ENCODE results near the gene SIX5.

SIX5 gene

GRCh38 chr19:45772912-45773311 lies 3.9 kb upstream of the SIX5 start:
- DNase-seq = no peak

DNA sequence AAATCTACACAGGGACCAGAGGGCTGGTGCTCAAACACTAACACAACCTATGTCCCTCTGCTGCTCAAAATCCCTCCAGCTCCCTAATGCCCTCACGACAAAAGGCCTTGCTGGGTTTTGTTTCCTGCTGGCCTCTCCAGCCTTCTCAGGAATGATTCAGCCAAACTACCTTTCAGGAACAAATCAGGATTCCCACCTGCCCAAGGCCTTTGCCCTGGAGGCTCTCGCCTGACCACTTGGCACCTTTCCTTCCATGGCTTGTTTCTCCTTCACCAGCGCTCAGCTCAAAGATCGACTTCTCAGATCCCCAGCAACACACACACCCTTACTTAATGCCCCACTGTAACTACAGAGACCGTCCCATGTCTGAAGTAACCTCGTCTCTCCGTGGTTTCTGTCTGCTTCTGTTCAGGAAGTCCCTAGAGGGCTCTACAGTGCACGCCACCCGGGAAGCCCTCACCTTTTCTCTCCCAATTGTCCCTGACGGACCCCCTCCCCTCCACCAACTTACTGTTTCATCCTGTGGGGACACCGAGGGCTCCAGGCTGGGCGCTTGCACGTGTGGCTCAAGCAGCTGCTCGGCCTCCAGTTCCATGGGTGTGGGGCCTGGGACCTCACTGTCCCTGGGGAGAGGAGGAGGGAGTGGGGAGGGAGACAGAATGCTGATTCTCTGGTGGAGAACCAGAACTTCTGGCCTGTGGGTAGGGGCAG lies 3.2 kb upstream of the SIX5 start:
- DNase-seq = no peak

GRCh38 chr19:45771311-45771933 lies 2.4 kb upstream of the SIX5 start:
- DNase-seq = no peak

DNA sequence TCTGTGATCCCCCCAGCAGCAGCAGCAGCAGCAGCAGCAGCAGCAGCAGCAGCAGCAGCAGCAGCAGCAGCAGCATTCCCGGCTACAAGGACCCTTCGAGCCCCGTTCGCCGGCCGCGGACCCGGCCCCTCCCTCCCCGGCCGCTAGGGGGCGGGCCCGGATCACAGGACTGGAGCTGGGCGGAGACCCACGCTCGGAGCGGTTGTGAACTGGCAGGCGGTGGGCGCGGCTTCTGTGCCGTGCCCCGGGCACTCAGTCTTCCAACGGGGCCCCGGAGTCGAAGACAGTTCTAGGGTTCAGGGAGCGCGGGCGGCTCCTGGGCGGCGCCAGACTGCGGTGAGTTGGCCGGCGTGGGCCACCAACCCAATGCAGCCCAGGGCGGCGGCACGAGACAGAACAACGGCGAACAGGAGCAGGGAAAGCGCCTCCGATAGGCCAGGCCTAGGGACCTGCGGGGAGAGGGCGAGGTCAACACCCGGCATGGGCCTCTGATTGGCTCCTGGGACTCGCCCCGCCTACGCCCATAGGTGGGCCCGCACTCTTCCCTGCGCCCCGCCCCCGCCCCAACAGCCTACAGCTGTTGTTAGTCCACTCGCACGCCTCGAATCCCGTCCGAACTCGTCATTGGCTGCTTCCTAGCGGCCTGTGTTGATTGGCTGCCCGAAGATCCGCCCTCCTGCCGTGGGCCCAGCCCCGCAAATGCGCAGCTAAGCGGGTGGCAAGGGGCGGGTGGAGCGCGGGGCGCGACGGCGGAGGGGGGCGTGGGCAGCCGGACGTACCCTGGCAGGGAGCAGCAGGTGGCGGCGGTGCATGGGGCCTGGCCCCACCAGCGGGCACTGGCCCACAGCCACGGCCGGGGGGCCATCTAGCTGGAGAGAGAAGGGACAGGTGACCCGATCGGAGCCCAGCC lies 1.4 kb upstream of the SIX5 start:
- DNase-seq = peak; percentile 94

- no peak for DNase-seq
These were observed 754 bp upstream of the SIX5 start for GRCh38 chr19:45769821-45770191.

DNA sequence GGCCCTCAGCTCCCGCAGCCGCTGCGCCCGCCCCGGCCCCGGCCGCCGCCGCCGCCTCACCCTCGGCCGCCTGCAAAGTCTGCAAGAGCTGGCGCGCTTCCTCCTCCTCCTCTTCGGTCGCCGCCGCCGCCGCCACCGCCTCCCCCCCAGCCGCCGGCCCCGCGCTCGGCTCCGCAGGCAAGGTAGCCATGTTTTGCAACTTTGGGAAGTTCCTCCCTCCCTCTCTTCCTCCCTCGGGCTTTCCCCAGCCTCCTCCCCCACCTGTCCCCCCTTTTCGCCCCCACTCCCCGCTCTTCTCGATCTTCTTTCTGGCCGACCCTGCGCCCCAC lies 433 bp downstream of the SIX5 start:
- peak; percentile 34 for DNase-seq

GRCh38 chr19:45767881-45768654 lies 984 bp downstream of the SIX5 start:
- peak; percentile 25 for DNase-seq

DNA sequence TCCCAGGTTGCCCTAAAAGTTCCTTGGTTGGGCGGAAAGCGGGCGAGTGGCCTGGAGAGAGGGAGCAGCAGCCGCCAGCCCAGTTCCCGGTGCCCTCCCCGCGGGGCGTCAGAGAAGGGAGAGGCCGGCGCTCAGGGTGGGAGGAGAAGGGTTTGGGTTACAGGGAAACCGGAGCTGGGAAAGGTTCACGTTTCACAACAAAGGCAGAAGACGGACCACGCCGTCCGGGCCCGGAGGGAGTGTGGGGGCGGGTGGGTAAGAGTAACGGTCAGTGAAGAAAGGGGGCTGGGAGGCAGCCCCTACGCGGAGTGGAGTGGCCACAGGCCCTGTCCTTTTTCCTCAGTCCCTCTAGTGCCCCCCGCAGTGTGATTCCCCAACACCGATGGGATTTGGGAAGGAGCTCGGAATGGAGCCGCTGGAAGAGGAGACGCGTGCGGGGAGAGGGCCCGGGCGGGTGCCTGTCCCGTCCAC lies 1.6 kb downstream of the SIX5 start:
- no peak for DNase-seq

DNA sequence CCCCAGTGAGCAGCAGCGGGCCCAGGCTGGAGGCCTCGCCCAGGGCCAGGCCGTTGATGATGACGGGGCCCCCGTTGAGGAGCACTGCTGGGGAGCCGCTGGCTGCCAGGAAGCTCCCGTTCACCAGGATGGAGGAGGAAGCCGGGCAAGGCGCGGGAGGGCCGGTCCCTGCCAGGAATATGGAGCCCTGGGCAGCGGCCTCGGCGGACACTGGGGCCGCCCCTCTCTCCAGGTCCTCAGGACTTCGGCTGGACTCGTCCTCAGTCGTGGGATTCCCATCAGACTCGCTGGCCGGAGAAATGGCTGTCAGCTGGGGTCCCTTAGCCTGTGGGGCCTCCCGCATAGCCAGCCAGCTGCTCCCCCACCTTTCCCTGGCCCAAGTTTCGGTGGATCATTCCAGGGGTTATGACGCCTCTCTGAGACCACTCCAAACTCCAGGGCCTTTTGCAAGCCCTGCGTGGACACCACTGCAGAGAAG lies 2.1 kb downstream of the SIX5 start:
- DNase-seq = no peak

- DNase-seq = no peak
These were observed 2.7 kb downstream of the SIX5 start for GRCh38 chr19:45766296-45766868.

DNA sequence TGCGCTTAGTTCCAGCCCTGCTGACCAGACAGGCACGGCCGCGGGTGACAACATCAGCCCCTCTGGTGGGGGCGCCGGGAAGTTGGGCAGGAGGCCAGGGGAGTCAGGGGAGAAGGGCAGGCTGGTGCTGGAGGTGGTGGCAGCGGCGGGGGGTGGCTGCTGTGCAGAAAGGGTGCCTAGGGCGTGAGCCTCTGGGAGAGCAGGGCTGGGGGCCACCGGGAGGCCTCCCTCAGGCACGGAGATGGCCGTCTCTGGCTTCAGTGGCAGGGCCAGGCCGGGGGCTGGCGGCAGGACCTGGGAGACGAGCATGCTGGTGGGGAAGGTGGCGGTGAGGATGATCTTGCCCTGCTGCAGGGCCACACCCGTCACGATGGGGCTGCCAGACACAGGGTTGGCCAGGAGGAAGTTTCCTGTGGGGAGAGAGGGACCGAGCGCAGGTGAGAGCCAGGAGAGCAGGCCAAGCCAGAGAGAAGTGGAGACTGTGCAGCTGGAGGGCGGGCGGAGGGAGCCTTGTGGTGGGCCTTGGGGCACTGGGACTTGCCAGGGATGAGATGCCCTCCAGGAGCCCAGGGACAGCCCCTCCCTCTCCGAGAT lies 3.3 kb downstream of the SIX5 start:
- DNase-seq = no peak

DNA sequence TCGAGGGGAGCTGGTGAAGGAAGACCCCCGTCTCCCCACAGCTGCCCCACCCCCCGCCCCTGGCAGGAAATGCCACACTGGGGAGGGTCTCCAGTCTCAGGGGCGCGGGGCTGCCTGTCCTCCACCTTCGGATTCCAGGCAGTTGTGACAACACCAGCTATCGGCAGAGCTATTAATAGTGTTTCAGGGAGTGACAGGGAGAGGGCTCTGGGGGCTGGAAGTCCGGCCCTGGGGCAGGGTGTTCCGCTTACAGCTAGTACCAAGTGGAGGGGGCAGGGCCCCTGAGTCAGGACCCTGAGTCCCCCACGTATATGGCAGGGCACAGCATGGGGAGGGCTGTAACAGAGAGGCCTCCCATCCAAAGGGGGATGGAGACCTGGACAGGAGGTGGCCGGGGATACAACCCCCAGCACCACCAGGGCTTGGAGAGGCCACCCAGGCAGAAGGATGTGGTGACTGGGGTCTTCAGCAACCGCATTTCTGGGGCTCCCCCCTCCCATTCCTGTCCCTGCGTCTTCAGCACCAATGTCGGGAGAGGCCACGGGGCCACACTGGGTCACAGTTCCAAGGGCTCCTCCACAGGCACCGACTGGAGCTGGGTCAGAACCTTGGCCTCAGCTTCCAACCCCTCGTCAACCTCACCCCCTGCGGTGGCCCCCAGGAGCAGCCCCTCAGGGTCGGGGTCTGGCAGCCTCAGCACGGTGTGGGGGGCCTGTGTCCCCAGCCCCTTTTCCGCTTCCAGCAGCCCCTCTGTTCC lies 3.9 kb downstream of the SIX5 start:
- no peak for DNase-seq

DNA sequence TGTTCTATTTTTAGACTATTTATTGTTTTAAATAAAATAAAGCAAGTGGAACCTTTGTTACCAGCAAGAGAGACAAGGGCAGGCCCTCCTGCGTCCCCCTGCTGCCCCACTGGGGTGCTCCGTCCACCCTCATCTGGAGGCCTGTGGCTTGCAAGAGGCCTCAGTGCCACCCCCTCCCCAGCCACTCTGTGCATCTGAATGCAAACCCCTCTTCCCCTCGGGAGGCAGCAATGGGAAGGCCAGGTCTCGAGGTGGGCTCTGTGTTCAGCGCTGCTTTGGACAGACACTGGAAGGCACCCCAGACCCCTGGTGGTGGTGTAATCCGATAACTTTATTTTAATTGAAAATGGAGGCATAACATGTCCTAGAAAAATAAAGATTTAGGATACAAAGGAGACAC lies 4.6 kb downstream of the SIX5 start:
- DNase-seq = no peak

GRCh38 chr19:45763691-45764294 lies 5.3 kb downstream of the SIX5 start:
- DNase-seq = no peak

DNA sequence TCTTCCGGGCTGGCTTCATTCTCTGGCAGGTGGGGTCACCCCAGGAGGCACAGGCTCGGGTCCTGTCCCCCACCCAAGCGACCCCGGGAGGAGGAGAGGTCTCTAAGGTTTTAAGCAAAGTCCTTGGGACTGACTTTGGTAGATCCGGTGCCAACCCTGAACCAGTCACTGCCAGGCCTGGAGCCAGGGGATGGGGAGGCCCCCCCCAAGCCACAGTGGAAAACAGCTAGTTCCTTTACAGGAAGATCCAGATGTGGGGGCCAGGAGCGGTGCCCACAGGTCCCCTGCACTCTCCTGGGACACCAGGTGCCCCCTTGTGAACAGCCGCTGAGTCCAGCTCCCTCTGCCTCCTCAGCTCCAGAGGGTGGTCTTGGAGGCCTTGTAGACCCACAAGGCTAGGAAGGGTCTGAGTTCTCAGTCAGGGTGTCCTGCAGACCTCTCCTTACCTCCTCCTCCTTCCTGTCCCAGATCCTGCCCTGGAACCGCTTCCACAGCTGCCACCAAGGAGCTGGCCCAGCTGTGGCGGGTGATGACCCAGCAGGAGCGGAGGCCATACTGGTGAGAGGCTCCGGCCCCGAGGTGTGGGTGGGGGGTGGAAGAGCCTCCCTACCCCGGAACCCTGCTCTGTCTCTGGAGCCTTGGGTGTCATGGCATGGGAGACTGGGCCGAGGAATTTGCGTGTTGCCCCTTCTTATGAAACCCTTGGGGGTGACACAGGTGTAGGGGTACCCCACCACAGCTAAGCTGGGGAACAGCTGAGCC lies 6.0 kb downstream of the SIX5 start:
- no peak for DNase-seq

- no peak for DNase-seq
These were observed 7.3 kb downstream of the SIX5 start for GRCh38 chr19:45761714-45762113.

DNA sequence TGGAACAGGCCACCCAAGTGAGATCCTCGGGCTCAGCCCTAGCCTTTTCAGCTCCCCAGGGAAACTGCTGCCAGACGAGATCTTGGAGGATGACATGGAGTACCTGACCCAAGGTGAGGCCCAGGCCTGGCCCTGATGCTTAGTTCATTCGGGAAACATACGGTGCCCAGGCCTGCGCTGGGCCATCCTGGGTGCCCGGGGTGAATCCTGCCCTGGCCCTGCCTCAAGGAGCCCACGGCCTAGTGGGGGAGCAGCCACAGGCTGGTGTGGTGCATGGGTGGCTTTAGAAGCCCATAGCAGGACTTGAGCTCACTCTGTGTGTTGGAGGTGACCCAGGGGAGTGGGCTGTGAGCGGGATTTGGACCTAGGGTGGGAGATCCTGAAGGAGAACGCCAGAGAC lies 10.1 kb downstream of the SIX5 start:
- DNase-seq = no peak

DNA sequence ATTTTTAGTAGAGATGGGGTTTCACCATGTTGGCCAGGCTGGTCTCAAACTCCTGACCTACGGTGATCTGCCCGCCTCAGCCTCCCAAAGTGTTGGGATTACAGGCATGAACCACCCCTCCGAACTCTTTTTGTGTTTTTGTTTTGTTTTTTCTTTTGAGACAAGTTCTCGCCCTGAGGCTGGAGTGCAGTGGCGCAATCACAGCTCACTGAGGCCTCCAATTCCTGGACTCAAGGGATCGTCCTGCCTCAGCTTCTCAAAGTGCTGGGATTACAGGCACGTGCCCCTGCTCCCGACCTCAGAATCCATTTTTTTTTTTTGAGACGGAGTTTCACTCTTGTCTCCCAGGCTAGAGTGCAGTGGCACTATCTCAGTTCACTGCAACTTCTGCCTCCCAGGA lies 11.4 kb downstream of the SIX5 start:
- no peak for DNase-seq

- no peak for DNase-seq
These were observed 14.7 kb downstream of the SIX5 start for GRCh38 chr19:45754323-45754722.

- no peak for DNase-seq
These were observed 15.5 kb downstream of the SIX5 start for GRCh38 chr19:45753548-45753947.
